ENCODE measurements around the gene TNRC18. TPM values are rescaled to one million over a fixed set of nuclear protein-coding genes. Genes with fewer than 3 reads are reported as not detected.
"Not testable (repeated sequence)": the region's sequence is repeated elsewhere in the genome, so short reads cannot be mapped to it uniquely, and the experiment has no call there.

Gene TNRC18
- polyA plus RNA-seq, 4 donors, result 97.6 to 145 (median 131) TPM

DNA sequence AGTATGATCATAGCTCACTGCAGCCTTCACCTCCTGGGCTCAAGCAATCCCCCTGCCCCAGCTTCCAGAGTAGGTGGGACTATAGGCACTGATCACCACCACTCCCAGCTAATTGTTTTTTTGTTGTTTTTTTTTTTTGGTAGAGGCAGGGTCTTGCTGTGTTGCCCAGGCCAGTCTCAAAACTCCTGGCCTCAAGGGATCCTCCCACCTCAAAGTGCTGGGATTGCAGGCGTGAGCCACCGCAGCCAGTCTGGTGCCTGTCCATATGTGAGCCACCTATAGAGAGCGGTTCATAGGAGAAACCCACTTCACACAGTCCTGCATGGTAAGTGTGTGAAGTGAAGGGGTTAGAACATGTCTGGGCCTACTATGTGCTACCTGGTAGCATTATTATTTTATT, 93.3 kb downstream of the TNRC18 start:
- no peak for DNase-seq (ENCODE audit: low read depth in 4 of 4, low spot score in 2 of 4)

GRCh38 chr7:5324961-5325360, 98.7 kb downstream of the TNRC18 start:
- no peak for DNase-seq (ENCODE audit: low read depth in 4 of 4, low spot score in 2 of 4)

DNA sequence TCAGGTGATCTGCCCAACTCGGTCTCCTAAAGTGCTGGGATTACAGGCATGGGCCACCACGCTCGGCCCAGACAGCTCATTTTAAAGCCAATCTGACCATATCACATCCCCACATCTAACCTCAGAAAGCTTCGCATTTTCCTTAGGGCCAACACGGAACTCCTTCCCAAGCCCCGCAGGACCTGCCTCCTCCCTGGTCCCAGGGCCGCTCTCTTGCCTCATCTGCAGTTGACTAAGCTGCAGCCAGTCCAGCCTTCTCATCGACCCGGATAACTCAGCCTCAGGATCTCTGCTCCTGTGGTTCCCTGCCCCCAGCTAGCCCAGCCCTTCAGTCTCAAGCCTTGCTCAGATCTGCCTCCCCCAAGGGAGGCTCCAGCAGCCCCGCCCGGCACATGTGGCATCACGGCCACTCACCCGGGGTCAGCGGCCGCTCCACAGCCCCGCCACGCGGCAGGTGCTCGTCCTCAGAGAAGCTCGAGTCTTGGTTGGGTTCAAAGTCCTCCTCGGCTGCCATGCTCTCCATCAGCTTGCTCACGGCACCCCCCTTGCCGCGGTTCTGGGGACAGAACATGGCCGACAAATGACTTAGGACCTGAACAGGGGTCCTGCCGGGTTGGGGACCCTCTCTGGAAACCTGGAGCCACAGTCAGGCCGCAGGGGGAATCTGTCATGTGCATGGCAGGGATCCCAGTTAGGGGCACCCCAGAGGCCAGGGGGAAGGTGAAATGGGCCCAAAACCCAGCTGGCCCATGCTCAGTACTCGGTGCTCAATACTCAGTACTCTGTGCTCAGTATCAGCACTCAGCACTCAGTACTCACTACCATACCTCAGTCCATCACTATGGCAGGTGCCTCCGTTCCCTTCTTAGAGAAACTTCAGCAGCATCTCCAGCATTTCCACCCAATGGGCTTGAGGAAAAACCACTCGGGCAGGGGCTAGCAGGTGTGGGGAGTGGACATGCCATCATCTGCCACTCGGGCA, 99.5 kb downstream of the TNRC18 start:
- DNase-seq (ENCODE audit: low read depth in 4 of 4, low spot score in 2 of 4), result not testable (repeated sequence)

DNA sequence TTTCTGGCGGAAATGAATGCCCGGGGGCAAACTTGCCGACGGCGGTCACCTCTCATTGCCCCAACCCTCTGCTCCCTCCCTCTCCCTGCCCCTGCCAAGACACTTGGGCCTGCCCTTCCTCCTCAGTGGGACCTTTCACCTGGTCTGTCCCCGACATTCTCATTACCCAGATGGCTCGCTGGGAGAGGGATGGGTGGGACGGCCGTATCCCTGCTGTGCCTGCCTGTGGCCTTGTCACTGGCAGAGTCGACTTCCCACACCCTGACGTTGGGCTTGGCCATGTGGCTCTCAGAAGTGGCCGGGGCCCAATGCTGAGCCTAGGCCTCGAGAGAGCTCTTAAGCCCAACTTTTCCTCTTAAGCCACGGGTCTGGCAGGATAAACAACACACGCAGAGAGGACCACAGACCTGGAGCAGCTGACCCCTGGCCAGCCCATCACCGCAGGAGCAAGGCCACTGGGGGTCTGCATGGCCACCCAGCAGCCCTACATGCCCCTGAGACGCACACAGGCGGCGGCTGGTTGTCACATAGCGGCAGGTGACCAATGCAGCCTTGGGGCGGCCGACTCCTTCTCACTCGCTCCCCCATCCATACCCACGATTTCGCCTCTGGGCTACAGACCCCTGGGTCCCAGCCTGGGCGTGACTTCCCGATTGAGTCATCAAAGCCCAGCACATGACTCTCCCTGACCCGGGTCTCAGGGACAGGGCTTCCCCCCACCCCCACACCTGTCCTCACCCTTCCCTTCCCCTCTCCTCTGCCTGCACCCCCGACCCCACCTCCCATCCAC, 100.8 kb downstream of the TNRC18 start:
- DNase-seq (ENCODE audit: low read depth in 4 of 4, low spot score in 2 of 4), result no peak

DNA sequence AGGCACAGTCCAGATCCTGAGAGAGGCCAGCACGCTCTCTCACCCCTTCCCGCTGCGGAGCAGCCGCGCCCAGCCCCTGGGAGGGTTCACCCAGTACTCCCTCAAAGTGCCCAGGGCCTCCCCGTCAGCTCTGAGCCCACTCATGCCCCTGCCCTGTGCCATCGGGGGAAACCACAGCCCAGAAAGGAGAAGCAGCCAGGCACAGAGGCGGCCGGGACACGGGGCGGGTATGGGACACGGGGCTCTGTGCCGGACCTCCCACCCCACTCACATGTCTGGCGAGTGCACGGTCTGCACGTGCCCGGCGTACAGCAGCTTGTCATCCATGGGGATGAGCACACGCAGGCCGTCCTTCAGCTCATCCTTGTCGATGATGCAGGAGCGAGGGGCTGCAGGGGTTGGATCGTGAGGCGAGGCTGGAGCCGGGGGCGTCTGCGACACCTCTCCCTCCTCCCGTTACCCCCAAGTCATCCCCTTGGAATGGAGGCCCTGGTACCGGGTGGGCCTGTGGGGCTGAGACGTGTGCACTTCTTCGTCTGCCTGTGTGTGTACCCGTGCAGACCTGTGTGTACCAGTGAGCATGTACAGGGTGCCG, 102.7 kb downstream of the TNRC18 start:
- no peak for DNase-seq (ENCODE audit: low read depth in 4 of 4, low spot score in 2 of 4)

- DNase-seq (ENCODE audit: low read depth in 4 of 4, low spot score in 2 of 4), result no peak
Observed at GRCh38 chr7:5320391-5320790, 103.2 kb downstream of the TNRC18 start.

DNA sequence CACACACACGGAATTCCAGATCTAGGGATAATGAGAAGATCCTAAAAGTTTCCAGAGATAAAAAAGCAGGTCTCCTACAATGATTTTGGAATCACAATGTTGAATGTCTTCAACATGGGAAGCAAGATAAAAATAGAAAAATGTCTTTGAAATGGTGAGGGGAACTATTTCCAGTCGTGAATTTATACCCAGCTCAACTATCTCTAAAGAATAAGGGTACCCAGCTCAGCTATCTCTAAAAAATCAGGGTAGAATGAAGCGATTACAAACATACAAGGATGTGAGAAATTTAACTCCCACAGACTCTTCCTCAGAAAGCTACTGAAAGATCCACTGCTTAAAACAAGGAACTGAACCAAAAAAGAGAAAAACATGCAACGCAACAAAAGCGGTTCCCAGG, 105.0 kb downstream of the TNRC18 start:
- not testable (repeated sequence) for DNase-seq (ENCODE audit: low read depth in 4 of 4, low spot score in 2 of 4)

DNA sequence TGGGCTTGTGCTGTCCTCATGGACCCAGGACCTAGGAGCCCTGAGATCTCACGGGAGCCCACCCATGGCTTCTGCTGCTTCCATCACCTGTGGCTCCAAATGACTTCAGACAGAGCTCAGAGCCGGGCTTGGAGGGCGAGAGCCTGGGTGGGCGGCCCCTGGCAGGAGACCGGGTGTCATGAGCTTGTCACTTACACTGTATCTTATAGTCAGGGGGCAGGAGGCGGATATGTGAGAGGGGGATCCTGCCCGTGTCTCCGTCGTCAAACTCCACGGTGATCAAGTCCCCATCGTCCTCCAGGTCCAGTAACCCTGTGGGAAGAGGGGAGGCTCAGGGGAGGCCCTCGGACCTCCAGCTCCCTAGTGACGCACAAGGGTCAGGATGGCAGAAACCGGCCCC, 107.9 kb downstream of the TNRC18 start:
- DNase-seq (ENCODE audit: low read depth in 4 of 4, low spot score in 2 of 4), result no peak

GRCh38 chr7:5314864-5315263, 108.8 kb downstream of the TNRC18 start:
- no peak for DNase-seq (ENCODE audit: low read depth in 4 of 4, low spot score in 2 of 4)

DNA sequence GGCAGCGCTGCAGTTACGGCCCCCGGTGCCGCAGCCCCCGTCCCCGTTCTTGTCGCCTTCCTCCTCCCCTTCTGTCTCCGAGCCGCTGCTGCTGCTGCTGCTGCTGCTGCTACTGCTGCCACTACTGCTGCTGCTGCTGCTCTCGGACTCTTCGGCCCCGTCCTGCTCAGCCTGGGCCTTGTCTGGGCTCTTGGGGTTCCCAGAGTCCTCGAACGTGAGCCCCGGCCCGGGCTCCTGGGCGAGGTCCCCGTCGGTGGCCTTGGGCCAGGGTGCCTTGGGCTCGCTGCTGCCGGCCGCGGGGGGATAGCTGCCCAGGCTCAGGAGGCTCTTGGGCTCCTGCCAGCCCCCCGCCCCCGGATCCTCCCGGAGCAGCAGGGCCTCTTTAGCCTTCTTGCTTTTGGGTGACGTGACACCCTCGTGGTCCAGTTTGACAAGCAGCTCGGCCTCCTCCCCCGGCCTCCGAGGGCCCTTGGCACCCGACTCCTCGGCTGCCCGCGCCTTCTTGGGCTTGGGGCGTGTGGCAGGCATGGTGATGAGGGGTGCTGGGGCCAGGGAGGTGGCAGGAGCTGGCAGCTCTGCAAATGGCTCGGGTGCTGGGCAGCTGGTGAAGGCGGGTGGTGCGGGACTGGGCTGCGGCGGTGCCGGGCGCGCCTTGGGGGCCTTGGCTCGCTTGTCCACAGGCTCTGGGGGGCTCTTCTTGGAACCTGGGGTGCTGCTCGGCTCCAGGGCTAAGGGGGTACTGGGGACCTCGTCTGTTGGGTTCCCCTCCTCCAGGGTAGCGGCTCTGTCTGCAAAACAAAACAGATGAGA, 110.4 kb downstream of the TNRC18 start:
- not testable (repeated sequence) for DNase-seq (ENCODE audit: low read depth in 4 of 4, low spot score in 2 of 4)

DNA sequence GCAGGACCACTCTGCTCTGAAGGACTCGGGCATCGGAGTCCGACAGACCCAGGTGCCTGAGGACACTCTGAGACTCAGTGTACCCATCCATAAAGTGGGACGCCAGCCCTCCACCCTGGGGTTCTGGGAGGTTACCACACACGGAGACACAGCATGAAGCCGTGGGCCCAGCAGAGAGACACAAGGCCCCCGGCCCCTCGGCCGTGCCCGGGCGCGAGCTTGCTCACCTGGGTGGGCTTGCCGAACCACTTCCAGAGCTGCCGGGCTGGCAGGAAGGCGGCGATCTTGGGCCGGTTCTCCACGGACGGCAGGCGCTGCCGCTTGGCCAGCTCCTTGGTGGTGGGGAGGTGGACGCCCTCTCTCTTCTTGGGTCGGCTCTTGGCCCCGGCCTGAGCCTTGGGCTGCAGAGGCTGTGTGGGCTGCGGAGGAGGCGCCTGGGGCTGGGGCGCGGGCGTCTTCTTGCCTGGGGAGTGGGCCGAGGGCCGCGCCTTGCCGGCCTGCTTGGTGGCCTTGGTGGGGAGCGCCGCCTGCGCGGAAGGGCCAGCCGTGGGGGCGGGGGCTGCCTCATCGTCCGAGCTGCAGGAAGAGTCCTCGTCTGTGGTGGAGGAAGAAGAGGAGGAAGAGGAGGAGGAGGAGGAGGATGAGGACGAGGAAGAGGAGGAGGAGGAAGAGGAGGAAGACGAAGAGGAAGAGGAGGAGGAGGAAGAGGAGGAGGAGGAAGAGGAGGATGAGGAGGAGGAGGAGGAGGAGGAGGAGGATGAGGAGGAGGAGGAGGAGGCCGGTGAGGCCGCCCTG, 111.2 kb downstream of the TNRC18 start:
- not testable (repeated sequence) for DNase-seq (ENCODE audit: low read depth in 4 of 4, low spot score in 2 of 4)

- no peak for DNase-seq (ENCODE audit: low read depth in 4 of 4, low spot score in 2 of 4)
Observed at GRCh38 chr7:5310822-5311405, 112.7 kb downstream of the TNRC18 start.

- no peak for DNase-seq (ENCODE audit: low read depth in 4 of 4, low spot score in 2 of 4)
Observed at GRCh38 chr7:5309146-5309545, 114.5 kb downstream of the TNRC18 start.

- DNase-seq (ENCODE audit: low read depth in 4 of 4, low spot score in 2 of 4), result not testable (repeated sequence)
Observed at GRCh38 chr7:5307221-5308142, 116.2 kb downstream of the TNRC18 start.

- not testable (repeated sequence) for DNase-seq (ENCODE audit: low read depth in 4 of 4, low spot score in 2 of 4)
Observed at GRCh38 chr7:5305050-5305449, 118.6 kb downstream of the TNRC18 start.

GRCh38 chr7:5303591-5304505, 119.8 kb downstream of the TNRC18 start:
- DNase-seq (ENCODE audit: low read depth in 4 of 4, low spot score in 2 of 4), result no peak

GRCh38 chr7:5303061-5303460, 120.6 kb downstream of the TNRC18 start:
- no peak for DNase-seq (ENCODE audit: low read depth in 4 of 4, low spot score in 2 of 4)

Measured in left renal cortex interstitium (tissue), 4 donors.